A673 (cell line): ENCODE results near the gene MCM9.

ENCODE experiments used
- CTCF ChIP-seq: fragments of 300-800, 200-600 bp; sonication (generic); conservative IDR thresholded peaks from 2 replicates; pipeline ENCODE4 v1.5.1; 2017; ENCODE audit warnings: low read depth, mild to moderate bottlenecking, antibody characterized with exemption, low read length, moderate library complexity, mixed read lengths
- EZH2 ChIP-seq: fragments of 200-600 bp; sonication (generic); IDR thresholded peaks from 2 replicates; pipeline ENCODE4 v1.6.1; 2017; ENCODE audit warnings: borderline replicate concordance, low read depth, mild to moderate bottlenecking, mixed read lengths, antibody characterized with exemption, low read length; ENCODE audit not compliant: poor library complexity, severe bottlenecking

GRCh38 chr6:118860363-118860762 lies 74.6 kb downstream of the MCM9 start:
- no peak for TF ChIP-seq CTCF
- TF ChIP-seq EZH2: no peak
